Erythroblast (primary cell): ENCODE data around the gene D2HGDH.
A peak's percentile ranks its signal among the peaks of the same experiment; 100 is the strongest.

Experiments used
- DNase-seq, 2 experiments: peaks; one replicate each; lab custom pipeline; 2025; lab: John Stamatoyannopoulos, UW
- GATA1 ChIP-seq: IDR thresholded peaks from 2 replicates; pipeline ENCODE4 v1.6.1; 2011; ENCODE audit warnings: low read depth, mild to moderate bottlenecking, control low read depth, low read length, moderate library complexity
- POLR2A ChIP-seq: IDR thresholded peaks from 2 replicates; pipeline ENCODE4 v1.6.1; 2011; ENCODE audit warnings: mild to moderate bottlenecking, low read length

D2HGDH gene

DNA sequence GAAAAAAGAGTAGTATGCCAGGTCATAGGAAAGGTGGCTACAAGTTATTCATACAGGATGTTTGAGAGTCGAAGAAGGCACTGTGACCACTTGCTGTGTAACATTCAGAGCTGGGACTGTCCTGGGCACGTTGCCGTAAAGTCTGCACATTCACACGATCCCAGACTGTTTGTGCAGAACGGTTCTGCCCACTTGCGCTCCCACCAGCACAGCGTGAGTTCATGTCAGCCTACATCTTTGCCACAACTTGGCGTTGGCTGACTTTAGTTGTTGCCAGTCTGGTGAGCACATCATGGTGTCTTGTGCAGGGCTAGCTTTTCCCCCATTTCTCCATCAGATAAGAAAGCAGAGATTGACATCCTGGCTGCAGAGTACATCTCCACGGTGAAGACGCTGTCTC lies 25.6 kb upstream of the D2HGDH start:
- TF ChIP-seq GATA1: no peak
- TF ChIP-seq POLR2A: no peak
- no peak for DNase-seq

DNA sequence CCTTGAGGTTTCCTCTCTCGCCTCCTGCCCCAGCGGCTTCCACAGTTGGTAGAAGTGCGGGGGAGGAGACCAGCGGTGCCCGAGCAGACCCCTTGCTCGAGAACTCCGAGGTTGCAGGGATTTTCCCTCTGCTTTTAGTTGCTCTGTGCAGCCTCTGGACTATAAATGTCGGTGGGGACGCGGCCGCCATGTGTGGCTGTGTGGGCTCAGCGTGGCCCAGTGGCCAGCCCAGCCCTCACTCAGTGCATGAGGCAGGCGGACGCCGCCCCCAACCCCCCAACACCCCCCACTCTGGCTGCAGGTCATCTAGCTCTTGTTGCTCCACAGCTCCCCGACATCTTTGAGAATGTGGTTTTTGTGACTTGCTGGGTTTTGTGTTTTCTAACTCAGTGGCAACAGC lies 15.3 kb upstream of the D2HGDH start:
- no peak for DNase-seq
- TF ChIP-seq POLR2A (no peak), GATA1 (no peak)

DNA sequence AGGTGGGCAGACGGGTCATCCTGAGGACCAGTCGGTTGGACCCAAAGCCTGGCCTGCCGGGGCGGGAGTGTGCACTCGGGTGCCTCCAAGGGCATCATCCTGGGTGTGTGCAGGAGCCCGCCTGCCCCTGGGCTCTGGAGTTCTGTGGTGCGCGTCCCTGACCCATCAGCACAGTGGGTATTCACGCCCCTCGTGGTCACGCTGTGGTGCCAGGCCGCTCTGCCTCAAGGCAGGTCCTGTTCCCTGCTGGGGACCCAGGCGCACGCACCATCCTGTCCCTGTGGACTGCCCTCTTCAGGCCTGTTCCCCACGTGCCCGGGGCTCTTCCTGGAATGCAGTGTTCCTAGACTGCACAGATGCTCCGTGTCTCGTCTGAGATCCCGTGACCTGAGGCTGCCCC lies 14.3 kb upstream of the D2HGDH start:
- TF ChIP-seq POLR2A (no peak), GATA1 (no peak)
- no peak for DNase-seq

DNA sequence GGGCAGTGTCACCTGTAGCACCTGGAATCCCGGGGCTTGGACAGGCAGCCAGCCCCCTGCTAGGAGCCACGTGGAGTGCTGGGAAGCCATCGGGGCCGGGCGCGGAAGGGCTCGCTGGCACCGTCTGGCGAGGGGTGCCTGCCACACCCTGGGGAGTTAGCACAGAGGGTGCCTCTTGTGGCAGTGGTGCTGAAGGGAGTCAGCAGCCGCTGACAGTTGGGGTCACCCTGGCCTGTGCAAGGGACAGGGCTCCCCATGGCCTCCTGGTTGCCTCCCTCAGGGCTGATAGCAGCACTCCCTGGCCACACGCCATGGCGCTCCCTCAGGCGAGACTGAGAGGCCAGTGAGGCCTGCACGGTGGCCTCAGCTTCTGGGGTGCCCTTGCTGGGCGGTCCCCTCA lies 13.9 kb upstream of the D2HGDH start:
- peak in 1 of 2 experiments; percentile 21 for DNase-seq
- no peak for TF ChIP-seq GATA1
- TF ChIP-seq POLR2A: no peak

DNA sequence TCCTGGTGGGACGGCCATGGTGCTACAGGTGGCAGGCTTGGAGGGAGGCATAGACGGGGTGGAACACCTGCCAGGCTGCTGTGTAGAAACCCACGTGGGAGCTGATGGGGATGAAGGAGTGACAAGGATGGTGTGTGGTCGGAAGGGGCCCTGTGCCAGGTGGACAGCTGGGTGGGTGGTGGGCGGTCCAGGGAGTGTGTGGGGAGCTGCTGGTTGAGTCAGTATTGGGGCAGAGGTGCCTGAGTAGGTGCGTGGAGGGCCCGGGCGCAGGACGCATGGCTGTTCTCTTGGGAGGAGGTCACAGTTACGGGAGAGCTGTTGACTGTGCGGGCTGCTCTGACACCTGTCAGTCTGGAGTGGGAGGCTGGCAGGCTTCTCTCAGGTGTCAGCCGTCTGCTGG lies 12.6 kb upstream of the D2HGDH start:
- DNase-seq: no peak
- TF ChIP-seq POLR2A: no peak
- no peak for TF ChIP-seq GATA1

DNA sequence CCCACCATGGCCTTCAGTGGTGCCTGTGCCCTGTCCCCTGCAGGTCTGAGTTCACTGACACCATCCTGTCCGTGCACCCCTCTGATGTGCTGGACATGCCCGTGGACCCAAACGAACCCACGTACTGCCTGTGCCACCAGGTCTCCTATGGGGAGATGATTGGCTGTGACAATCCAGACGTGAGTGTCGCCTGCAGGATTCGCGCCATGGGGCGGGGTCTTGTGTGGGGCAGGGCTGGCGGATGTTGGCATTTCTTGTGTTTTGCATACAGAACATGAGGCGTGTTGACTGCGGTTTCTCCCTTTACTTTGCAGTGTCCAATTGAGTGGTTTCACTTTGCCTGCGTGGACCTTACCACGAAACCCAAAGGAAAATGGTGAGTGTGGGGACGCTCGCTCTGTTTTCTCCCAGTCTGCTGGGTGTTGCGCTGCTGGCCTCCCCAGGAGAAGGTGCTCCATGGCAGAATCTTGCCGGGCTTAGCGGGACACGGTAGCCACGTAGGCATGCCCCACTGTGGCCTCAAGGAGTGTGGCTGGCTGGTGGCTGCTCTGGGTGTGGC lies 11.5 kb upstream of the D2HGDH start:
- DNase-seq: no peak
- TF ChIP-seq GATA1: no peak
- TF ChIP-seq POLR2A: no peak

DNA sequence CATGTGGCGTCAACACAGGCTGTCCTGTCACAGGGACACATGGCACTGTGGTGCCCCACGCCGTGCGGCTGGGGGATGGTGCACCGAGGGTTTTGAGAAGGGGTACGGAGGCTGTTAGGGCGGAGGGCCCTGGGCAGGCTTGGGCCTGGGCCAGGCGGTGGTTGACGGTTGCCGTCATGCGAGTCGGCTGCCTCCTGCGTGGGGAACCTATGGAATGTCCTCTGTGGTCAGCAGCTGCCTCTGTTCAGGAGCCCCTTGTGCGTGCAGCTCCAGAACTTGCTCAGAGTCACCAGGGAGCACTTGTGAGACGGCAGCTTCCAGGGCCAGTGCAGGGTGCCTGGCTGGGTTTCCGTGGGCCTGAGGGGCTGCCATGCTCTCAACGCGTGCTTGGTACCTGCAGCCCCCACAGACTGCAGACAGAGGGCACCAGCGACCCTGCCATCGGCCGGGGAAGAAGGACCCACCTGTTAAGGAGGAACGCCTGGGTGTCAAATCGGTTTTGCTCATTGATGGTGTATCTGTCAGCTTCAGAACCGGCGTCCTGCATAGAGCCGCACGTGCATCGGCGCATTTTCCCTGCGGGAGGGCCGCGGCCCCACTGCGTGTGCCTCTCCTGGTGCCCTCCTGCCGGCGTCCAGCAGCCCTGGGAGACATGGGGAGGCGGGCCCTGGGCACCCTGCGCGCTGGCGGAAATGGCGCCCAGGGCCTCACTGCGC lies 10.0 kb upstream of the D2HGDH start:
- no peak for DNase-seq
- TF ChIP-seq GATA1 (no peak), POLR2A (no peak)

DNA sequence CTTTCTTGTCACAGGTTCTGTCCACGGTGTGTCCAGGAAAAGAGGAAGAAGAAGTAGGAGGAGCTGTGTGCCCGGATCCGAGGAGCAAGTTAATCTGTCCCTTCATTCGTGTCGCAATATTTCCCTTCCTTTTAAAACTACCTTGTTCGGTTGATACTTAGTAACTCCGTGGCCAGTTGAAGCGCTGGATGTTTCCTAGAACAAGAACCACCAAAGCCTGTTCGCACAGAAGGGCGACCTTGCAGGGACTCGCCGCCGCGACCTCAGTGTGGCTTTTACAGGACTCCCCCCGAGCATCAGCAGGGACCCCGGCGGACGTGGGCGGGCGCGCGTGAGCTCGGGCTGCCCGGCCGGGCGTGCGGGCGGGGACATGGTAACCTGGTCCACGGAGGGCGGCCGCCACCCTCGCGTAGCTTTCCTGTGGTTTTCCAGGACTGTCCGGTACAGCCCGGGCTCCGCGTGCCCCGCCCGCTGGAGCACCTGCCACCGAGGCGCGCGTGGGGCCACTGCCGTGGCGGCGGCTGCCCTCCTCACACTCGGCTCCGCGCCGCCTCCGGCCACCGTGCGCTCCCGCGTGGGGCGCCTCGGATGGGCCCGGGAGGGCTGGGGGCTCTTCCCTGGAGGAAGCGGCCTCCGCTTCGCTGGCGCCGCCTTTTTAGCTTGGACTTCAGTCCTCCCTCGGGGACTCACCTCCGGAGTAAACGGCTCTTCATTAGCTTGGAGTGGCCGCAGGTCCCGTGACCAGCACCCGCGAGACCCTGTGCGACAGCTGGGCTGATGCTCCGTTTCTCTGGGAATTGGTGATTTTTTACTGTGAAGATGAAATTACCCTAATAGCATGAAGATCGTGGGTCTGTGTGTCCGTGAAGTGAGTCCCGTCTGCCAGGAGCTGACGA lies 9.2 kb upstream of the D2HGDH start:
- DNase-seq: no peak
- no peak for TF ChIP-seq GATA1
- no peak for TF ChIP-seq POLR2A

DNA sequence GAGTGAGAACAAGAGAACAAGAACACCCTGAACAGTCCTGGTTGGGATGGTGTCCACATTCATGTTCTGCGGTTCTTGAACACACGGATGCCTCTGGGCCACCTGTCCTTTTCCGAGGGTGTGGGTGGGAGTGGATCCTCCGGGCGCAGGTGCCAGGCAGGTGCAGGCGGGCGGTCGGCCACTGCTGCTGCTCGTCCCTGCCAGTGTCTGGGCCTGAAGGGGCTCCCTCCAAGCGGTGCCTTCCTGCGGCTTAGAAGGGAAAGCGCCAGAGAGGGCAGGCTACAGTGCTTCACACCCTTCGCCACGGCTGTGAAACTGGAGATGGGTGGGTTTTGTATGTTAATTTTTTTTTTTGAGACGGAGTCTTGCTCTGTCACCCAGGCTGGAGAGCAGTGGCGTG lies 8.0 kb upstream of the D2HGDH start:
- TF ChIP-seq POLR2A (no peak), GATA1 (no peak)
- DNase-seq: no peak

DNA sequence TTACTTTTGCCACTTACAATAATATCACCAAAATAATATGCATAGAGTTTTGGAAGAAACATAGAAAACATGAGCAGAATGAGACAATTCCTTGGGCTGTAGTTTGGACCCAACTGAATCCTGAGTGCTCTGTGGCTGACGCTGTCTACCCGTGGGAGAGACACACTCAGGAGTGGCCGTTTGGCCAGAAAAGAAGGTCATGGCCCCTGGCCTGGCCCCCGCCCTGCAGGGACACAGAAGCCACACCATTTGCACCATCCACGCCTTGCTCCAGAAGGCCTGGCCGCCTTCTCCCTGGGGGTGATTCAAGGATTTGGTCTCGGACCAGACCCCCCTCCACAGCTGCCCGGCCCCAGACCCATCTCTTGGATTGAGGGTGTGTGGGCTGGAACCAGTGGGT lies 6.4 kb upstream of the D2HGDH start:
- no peak for DNase-seq

DNA sequence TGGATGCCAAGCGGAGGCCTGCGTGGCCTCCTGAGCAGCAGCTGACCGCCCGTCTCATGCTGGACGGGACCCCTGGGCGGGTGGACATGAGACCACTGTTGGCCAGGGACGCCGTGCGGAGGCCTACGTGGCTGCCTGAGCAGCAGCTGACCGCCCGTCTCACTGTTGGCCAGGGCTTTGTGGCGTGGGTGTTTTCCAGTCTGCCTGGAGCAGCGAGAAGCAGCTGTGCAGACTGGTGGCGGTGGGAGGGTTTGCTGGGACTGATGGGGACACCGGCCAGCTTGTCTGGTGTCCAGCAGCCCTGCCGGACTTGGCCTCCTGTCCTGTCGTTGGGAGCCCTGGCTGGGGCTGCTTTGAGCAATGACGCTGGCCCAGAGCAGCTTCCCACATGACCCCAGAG lies 5.8 kb upstream of the D2HGDH start:
- TF ChIP-seq GATA1 (no peak), POLR2A (no peak)
- no peak for DNase-seq

More for the DNA sequence above, 6.4 kb upstream of the D2HGDH start:
- no peak for TF ChIP-seq POLR2A
- no peak for TF ChIP-seq GATA1

DNA sequence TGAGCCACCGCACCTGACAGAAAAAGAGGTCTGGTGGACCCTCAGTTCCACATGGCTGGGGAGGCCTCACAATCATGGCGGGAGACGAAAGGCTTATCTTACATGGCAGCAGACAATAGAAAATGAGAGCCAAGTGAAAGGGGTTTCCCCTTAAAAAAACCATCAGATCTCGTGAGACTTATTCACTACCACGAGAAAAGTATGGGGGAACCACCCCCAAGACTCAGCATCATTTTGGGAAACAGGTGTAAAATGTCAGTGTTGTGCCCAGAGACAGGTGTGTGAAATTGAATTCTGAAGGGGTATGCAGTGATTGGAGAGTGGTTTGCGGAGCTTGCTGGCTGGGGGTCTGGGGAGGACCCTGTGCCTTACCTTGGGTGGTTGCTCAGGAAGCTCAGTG lies 4.6 kb upstream of the D2HGDH start:
- no peak for DNase-seq
- TF ChIP-seq GATA1 (no peak), POLR2A (no peak)

DNA sequence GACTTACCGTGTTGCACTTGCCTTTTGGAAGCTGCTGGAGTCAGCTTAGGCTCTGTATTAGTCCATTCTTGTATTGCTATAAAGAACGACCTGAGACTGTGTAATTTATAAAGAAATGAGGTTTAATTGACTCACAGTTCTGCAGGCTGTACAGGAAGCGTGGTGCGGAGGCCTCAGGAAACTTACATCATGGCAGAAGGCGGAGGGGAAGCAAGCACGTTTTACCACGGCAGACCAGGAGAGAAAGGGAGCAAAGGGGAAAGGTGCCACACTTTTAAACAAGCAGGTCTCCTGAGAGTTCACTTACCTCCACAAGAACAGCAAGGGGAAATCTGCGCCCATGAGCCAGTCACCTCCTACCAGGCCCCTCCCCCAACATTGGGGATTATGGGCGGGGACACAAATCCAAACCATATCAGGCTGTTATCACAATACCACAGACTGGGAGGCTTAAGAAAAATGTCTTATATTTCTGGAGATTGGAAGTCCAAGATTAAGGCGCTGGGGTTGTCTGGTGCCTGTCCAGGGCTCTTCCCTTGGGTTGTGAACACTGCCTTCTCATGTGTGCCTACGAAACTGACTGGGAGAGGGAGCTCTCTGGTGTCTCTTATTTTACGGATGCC lies 3.6 kb upstream of the D2HGDH start:
- no peak for TF ChIP-seq GATA1
- no peak for TF ChIP-seq POLR2A
- DNase-seq: peak; percentile 21 to 63

DNA sequence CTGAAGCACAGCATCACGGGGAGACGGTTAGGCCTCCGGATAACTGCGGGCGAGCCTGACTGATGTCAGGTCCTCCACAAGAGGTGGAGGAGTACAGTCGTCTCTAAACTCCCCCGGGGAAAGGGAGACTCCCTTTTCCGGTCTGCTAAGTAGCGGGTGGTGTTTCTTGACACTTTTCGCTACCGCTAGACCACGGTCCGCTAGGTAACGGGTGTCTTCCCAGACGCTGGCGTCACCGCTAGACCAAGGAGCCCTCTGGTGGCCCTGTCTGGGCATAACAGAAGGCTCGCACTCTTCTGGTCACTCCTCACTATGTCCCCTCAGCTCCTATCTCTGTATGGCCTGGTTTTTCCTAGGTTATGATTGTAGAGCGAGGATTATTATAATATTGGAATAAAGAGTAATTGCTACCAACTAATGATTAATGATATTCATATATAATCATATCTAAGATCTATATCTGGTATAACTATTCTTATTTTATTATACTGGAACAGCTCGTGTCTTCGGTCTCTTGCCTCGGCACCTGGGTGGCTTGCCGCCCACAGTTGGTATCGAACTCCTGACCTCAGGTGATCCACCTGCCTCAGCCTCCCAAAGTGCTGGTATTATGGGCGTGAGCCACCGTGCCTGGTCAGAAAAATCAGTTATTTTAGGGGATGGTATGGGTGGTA lies 1.8 kb upstream of the D2HGDH start:
- DNase-seq: peak; percentile 63 to 64
